T-helper 2 cell (primary cell): ENCODE measurements around the gene ACBD7.

ENCODE experiments used
- DNase-seq, 5 experiments: peaks; one replicate each; pipeline versions ENCODE4 v3.0.0 to v3.0.0-alpha.2; 2012 to 2022

Gene ACBD7

GRCh38 chr10:15084502-15084922, 4.1 kb downstream of the ACBD7 start:
- DNase-seq = peak in 2 of 5 experiments; percentile 9 to 84

- no peak for DNase-seq
Measured at GRCh38 chr10:15083674-15084501, 4.7 kb downstream of the ACBD7 start.

GRCh38 chr10:15075421-15075820, 13.2 kb downstream of the ACBD7 start:
- no peak for DNase-seq

- DNase-seq = no peak
Measured at GRCh38 chr10:15072358-15072757, 16.2 kb downstream of the ACBD7 start.

GRCh38 chr10:15069230-15069629, 19.3 kb downstream of the ACBD7 start:
- no peak for DNase-seq

GRCh38 chr10:15068802-15069201, 19.8 kb downstream of the ACBD7 start:
- no peak for DNase-seq

GRCh38 chr10:15067154-15067553, 21.4 kb downstream of the ACBD7 start:
- no peak for DNase-seq

GRCh38 chr10:15060638-15061037, 27.9 kb downstream of the ACBD7 start:
- DNase-seq = no peak

- no peak for DNase-seq
Measured at GRCh38 chr10:15059914-15060313, 28.7 kb downstream of the ACBD7 start.

- DNase-seq = no peak
Measured at GRCh38 chr10:15058689-15059088, 29.9 kb downstream of the ACBD7 start.

- DNase-seq = no peak
Measured at GRCh38 chr10:15053061-15053460, 35.5 kb downstream of the ACBD7 start.

GRCh38 chr10:15052121-15052520, 36.5 kb downstream of the ACBD7 start:
- no peak for DNase-seq

GRCh38 chr10:15049533-15049932, 39.0 kb downstream of the ACBD7 start:
- DNase-seq = no peak

- no peak for DNase-seq
Measured at GRCh38 chr10:15046626-15047025, 42.0 kb downstream of the ACBD7 start.

GRCh38 chr10:15045380-15045779, 43.2 kb downstream of the ACBD7 start:
- no peak for DNase-seq

- no peak for DNase-seq
Measured at GRCh38 chr10:15043674-15044073, 44.9 kb downstream of the ACBD7 start, which contains the start of gene OLAH. OLAH (plus strand) TSS chr10:15043943; CDS start chr10:15047289, 3,346 bp downstream.

GRCh38 chr10:15038416-15038815, 50.2 kb downstream of the ACBD7 start:
- no peak for DNase-seq

- DNase-seq = no peak
Measured at GRCh38 chr10:15037691-15038090, 50.9 kb downstream of the ACBD7 start.

- DNase-seq = peak in 1 of 5 experiments; percentile 26
Measured at GRCh38 chr10:15035385-15036301, 52.9 kb downstream of the ACBD7 start.

GRCh38 chr10:15027741-15028140, 60.8 kb downstream of the ACBD7 start:
- no peak for DNase-seq
